WTC11 (cell line): ENCODE results near the gene KCNQ2.

Source experiments
- CTCF ChIP-seq: fragments of 200-600 bp; IDR thresholded peaks from 2 replicates; pipeline ENCODE4 v1.8.0; 2022; ENCODE audit warnings: antibody characterized with exemption
- GRHL2 ChIP-seq: fragments of 250-450 bp; sonication (Bioruptor Pico); IDR thresholded peaks from 2 replicates; pipeline ENCODE4 v1.8.0; 2022; ENCODE audit warnings: mild to moderate bottlenecking, moderate library complexity; ENCODE audit not compliant: insufficient replicate concordance, severe bottlenecking
- ZNF121 ChIP-seq: sonication (generic); formaldehyde crosslinking; IDR thresholded peaks from 2 replicates; pipeline ENCODE4 v1.8.0; 2023; ENCODE audit warnings: missing genetic modification reagents
- ZNF138 ChIP-seq: sonication (generic); formaldehyde crosslinking; conservative IDR thresholded peaks from 2 replicates; pipeline ENCODE4 v1.8.1; 2022; ENCODE audit warnings: mild to moderate bottlenecking, moderate library complexity, missing genetic modification reagents

DNA sequence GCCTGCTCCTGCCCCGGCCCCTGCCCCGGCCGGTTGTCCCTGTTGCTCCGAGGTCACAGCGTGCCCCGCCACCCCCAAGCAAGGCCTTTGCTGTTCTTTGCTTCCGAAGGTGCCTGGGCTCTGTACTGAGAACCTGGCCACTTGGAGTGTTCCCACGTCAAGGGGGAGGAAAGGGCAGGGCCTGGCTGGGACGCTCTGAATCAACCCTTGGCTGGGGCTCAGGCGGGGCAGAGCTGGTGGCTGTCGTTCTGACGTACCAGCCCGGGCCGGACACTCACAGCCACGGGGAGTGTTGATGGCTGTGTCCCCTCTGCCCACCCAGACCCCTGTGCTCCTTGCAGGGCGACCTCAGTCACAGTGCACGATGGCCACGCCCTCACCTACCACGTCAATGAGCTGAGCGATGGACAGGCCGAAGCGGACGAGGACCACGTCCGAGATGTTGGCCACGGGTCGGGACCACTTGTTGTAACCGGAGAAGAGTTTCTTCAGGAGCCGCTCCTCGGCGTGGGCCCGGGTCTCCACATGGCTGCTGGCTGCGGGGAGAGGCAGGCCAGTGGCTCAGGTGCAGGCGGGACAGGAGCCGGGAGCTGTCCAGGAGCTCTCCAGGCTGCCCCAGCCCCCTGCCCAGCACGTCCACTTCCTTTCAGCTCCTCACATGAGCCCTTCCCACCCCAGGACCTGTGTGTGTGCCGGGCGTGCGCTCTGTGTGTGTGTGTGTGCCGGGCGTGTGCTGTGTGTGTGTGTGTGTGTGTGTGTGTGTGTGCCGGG, 113.1 kb downstream of the KCNQ2 start:
- no peak for TF ChIP-seq CTCF
- no peak for TF ChIP-seq ZNF138 (CRISPR knock-in tag)
- no peak for TF ChIP-seq GRHL2 (CRISPR knock-in tag)
- TF ChIP-seq ZNF121 (CRISPR knock-in tag): no peak
